ENCODE data around the gene DZIP1L.

DNA sequence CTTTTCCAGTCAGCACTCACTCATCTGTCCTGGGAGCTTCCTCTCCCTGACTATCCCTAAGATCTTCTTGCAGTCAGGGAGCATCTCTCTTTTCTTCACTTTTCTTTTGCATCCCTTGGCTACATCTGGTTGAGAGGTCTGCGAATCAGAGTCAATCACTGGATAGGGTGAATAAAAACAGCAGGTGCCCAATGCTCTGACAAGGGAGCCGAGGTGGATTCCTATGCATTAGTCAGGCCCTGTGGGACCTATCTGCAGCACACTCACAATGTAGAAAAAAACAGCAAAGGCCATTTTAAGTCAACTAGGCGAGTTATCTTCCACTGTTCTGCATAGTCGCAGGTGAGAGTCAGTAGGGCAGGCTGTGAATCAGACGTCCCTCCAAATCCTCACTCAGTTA is 35.5 kb downstream of the DZIP1L start:
- TF ChIP-seq, protein P1, sequence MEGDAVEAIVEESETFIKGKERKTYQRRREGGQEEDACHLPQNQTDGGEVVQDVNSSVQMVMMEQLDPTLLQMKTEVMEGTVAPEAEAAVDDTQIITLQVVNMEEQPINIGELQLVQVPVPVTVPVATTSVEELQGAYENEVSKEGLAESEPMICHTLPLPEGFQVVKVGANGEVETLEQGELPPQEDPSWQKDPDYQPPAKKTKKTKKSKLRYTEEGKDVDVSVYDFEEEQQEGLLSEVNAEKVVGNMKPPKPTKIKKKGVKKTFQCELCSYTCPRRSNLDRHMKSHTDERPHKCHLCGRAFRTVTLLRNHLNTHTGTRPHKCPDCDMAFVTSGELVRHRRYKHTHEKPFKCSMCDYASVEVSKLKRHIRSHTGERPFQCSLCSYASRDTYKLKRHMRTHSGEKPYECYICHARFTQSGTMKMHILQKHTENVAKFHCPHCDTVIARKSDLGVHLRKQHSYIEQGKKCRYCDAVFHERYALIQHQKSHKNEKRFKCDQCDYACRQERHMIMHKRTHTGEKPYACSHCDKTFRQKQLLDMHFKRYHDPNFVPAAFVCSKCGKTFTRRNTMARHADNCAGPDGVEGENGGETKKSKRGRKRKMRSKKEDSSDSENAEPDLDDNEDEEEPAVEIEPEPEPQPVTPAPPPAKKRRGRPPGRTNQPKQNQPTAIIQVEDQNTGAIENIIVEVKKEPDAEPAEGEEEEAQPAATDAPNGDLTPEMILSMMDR (IDR thresholded peaks at IDR 0.05): no peak
- TF ChIP-seq POLR2A (IDR thresholded peaks at IDR 0.05): no peak
